Inflammatory macrophage treated with lipopolysaccharide for 1 hour (primary cell): ENCODE data around the gene NECAP2.
"Not testable (repeated sequence)": the region's sequence is repeated elsewhere in the genome, so short reads cannot be mapped to it uniquely, and the experiment has no call there.

Experiments used
- DNase-seq, 2 donors: peaks; one replicate each; pipeline ENCODE4 v3.0.0-alpha.2; 2020 to 2022

The NECAP2 gene

DNA sequence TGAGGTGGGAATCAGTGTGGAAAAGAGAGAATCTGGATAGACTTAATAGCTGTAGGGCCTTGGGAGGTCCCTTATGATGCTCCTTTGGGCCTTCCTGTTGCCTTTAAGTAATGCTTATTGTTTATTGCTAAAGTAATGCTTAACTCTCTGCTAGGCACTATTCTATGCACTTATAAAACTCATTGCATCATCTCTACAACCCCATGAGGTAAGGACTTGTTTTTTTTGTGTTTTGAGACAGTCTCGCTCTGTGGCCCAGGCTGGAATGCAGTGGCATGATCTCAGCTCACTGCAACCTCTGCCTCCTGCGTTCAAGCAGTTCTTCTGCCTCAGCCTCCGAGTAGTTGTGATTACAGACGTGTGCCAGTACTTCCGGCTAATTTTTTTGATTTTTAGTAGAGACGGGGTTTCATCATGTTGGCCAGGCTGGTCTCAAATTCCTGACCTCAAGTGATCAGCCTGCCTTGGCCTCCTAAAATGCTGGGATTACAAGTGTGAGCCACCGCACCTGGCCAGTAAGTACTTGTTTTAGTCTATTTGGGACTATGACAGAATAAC, 22.3 kb downstream of the NECAP2 start:
- no peak for DNase-seq

- DNase-seq = no peak
Observed at GRCh38 chr1:16464917-16465625, 24.5 kb downstream of the NECAP2 start.

DNA sequence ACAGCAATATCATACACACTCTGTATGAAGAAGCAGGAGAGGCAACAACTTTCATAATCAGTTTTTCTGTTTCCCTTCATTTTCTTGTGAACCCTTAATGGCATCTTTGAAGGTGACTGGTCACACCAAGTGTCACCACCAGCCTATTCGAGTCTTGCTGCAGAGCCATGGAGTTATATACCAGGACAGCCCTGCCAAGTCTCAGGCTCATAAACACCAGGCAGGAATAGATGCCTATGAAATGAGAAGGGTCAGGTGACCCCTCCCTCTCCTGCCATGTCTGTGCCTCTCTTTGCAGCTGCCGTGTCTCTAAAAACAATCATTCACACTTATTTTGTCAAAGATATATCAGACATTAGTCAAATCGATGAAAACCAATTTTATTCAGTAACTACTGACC, 28.0 kb downstream of the NECAP2 start:
- no peak for DNase-seq

GRCh38 chr1:16474166-16474800, 33.8 kb downstream of the NECAP2 start:
- no peak for DNase-seq

DNA sequence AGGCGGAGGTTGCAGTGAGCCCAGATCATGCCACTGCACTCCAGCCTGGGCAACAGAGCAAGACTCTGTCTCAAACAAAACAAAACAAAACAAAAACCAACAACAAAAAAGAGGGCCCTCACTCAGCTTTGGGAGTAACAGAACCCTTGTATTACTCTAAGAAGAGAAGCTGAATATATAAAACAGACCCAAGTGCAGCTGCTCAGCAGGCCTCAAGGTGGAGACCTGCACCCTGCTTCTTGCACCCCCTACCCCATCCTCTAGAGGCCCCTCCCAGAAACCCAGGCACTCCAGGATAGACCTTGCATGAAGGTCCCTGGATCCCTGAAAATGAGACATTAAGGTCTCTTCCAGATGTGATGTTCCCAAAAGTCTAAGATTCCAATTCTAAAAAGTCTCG, 34.4 kb downstream of the NECAP2 start:
- not testable (repeated sequence) for DNase-seq

DNA sequence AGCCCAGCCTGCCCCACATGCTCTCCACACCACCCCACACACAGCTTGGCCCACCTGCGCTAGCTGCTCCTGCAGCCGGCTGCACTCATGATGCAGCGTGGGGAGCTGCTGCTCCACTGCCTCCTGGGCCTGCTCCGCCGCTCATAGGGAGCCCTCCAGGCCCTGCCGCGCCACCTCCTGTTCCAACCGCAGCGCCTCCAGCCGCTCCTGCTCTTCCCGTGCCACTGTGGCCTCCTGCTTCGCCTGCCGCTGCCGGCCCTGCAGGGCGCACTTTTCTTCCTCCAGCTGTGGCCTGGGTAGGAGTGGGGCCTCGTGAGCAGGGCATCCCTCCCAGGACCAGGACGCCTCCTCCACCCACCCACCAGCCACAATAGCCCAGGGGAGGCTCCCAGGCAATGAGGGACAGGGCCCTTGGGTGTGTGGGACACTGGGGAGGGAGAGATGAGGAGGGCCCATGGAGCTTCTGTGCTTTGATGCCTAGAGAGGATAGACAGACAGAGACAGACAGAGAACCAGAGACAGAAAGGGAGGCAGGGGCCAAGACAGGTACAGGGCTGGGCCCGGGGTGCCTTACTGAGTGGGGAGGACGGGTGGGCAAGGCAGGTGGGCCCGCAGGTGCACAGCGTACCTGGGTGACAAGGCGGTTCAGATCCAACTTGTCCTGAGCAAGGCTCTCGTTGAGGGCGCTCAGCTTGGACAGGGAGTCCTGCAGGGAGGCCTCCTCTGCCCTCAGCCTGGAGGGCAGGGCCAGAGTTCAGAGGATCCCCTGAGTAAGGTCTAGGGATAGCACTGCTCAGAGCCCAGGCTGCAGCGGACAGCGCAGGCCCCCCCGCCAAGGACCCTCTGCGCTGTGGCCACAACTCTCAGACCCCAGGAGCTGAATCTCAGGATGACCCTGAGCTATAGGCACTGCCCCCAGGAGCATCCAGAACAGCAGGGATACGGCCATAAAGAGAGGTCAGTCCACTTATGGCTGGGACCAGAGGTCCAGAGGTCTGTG, 35.5 kb downstream of the NECAP2 start:
- not testable (repeated sequence) for DNase-seq

DNA sequence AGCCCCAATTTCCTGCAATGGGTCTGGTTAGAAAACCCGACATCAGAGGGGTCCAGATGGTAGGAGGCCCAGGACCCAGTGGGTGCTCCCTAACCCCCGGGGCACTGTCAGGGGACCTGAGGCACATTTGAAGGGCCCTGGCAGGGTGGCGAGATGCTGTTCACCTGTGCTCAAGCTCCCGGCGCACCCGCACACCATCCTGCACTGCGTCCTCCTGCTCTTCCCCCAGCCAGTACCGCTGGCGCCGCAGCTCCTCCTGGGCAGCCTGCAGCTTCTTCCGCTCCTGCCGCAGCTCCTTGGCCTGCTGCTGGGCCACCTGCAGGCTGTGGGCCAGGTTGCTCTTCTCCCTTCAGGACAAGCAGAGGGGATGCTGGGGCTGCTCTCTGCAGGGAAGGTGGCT, 37.6 kb downstream of the NECAP2 start:
- no peak for DNase-seq

DNA sequence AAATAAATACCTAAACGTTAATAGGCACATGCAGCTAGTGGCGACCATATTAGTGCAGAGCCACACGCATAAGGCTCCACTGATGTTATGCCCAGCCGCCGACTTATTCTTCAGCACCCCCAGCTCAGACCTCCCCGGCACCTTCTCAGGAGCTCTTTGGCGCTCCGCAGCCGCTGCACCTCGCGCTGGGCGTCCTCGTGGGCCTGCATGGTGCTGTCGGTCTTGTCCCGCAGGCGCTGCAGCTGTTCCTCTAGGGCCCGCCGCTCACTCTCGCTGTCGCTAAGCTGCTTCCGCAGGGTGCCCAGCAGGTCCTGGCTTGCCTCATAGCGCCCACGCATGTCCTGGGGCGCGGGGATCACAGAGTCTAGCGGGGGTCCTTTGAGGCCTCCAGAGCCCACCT, 42.6 kb downstream of the NECAP2 start:
- DNase-seq = not testable (repeated sequence)

DNA sequence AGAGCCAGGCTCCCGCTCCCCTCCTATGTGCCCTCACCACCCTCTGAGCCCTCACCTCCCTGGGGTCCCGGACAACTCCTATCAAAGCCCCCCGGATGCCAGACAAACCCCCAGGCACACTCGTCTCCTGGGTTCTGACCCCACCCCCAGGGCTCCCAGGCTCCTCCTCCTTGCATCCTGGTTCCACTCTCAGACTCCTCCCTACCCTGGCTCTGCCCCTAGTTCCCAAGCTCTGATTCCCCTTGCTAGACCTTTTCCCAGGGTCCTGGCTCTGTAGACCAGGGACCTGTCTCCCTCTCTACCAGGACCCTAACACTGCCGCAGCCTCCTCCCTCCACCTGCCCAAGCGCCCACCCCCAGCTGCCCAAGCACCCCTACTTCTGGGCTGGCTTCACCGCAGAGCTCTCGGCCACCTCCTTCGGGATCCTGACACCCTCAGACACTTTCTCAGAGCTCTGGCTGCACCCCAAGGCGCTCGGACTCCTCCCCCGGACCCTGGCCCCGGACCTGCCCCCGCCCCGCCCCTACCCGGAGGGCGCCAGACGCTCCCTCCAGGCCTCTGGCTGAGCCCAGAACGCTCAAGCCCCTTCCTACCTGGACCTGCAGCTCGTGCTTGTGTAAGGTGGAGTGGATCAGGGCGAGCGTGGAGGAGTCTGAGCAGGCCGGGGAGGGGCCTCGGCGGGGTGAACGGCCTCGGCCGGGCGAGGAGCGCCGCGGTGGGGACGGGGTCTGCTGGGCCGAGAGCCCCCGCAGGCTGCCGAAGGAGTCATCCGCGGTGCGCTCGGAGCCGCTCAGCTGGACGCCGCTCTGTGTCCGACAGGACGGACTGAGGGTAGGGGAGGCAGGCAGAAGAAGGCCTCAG, 43.3 kb downstream of the NECAP2 start:
- DNase-seq = not testable (repeated sequence)

- DNase-seq = no peak
Observed at GRCh38 chr1:16484501-16484835, 43.9 kb downstream of the NECAP2 start.

- no peak for DNase-seq
Observed at GRCh38 chr1:16484931-16485330, 44.4 kb downstream of the NECAP2 start.

GRCh38 chr1:16486316-16486715, 45.8 kb downstream of the NECAP2 start:
- not testable (repeated sequence) for DNase-seq

- not testable (repeated sequence) for DNase-seq
Observed at GRCh38 chr1:16487011-16487410, 46.5 kb downstream of the NECAP2 start.

DNA sequence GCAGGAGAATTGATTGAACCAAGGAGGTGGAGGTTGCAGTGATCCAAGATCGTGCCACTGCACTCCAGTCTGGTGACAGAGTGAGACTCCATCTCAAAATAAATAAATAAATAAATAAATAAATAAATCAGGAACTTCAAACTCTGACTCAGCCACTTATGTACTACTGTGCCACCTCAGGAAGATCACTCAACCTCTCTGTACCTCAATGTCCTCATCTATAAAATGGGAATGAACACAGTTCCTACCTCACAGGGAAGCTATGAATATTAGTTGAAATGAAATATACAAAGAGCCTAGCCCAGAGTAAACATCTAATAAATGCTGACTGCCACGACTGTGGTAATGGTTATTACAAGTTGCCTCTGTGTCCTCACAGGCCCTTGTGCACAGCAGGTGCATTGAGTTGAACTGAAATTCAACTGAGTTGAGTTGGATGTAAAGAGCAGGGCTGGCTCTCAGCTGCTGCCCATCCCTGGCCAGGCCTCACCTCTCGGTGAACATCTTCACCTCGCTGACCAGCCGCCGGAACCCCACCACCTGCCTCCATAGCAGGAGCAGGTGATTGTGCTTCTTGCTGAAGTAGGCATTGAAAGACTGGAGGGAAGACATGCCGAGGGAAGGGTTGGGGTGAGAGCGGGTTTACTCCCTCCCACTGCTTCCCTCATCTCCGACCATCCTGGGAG, 48.8 kb downstream of the NECAP2 start:
- not testable (repeated sequence) for DNase-seq

DNA sequence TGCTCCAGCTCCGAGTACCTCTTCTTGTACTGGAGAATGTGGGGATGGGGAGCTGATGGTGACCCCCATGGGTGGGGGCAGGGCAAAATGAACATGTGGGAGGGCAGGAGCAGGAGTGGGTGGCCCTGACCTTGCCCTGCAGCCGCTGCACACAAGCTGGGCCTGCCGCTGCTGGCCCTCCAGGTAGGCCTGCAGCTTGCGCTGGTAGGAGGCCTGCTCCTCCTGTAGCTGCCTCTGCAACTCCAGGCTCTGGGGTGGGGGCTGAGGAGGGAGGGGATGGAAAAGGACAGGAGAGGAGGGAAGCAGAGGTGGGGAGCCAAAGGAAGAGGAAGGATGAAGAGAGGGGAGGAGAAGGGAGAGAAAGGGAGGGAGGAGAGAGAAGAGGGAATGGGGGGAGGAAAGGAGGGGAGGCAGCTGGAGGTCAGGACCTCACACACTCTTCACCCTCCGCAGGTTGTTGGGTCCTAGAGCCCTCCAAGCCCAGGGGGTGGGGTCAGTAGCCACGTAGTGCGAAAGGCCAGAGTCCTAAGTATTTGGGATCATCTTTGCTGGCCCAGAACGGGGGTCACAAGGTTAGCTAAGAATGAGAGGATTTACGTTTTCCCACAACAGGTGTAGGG, 50.6 kb downstream of the NECAP2 start:
- no peak for DNase-seq

GRCh38 chr1:16492937-16493336, 52.4 kb downstream of the NECAP2 start:
- not testable (repeated sequence) for DNase-seq

DNA sequence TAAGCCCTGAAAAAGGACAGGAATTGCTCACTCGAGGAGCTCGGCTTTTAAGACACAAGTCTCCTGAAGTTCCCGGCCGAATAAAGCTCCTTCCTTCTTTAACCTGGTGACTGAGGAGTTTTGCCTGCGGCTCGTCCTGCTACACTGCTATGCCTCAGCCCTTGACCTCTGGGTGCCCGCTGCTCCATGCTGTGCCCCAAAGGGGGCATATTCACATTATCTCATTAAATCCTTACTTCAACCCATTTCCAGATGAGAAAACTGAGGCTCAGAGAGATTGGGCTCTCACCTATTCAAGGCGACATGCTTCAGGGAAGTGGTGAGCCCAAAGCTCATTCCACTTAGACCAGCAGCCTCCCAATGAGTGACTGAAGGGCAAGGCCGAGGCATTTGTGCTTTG, 53.2 kb downstream of the NECAP2 start:
- DNase-seq = not testable (repeated sequence)

- peak in 1 of 2 donors; percentile 9 for DNase-seq
Observed at GRCh38 chr1:16497474-16497904, 57.0 kb downstream of the NECAP2 start.

GRCh38 chr1:16498047-16498446, 57.5 kb downstream of the NECAP2 start:
- not testable (repeated sequence) for DNase-seq

DNA sequence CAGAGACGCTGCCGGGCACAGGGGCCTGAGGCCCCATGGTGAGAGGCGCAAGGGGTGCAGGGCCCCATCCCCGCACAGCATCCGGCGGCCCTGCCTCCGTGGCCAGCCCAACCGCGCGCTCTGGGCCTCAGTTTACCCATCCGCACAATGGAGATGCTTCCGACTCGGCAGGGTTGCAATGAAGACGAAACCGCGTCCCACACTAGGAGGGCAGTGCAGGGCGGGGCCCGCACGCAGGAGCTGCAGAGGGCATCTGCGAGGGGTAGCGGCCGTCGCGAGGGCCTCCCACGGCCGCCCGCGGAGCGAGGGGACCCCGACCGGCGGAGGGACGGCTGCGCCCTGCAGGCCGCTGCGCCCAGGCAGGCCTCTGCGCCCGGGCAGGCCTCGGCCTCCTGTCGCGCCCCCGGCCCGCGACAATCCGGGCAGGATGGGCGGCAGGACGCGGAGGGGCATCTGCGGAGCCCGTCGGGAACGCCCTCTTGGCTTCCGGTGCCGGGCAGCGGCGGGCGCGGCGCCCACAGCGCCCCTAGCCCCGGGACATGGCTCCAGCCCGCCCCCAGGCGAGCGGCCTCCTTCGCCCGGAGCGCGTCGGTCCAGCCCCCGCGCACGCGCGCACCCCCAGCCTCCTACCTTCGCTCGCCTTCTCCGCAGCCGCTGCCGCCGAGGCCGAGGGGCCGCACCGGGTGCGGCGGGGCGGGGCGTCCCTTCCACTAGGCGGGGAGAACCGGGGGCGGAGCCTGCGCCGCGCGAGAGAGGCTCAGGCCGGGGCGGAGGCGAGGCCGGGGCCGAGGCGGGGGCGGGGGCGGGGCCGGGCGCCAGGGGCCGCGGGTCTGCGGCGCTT, 58.3 kb downstream of the NECAP2 start:
- DNase-seq = peak; percentile 45 to 74
